Umbilical cord (tissue), 1 donor: ENCODE measurements around the gene EMID1. TPM values are rescaled to one million over a fixed set of nuclear protein-coding genes. Genes with fewer than 3 reads are reported as not detected.

Experiments used
- total RNA-seq: library from RNA; depleted of rRNA; stranded (reverse); fragments of >200 nt; gene quantifications from one replicate; pipeline ENCODE4 v1.2.3, GENCODE V29; 2014; ENCODE audit warnings: low replicate concordance; ENCODE audit not compliant: insufficient read depth

The EMID1 gene
- total RNA-seq, 1 donor from 2014 or later = 8.2 TPM

Other genes with a start within 250 kb of the EMID1 start
- not detected for gene C22orf31, start 144.1 kb upstream of the EMID1 start, total RNA-seq
- gene KREMEN1, start 132.9 kb upstream of the EMID1 start, total RNA-seq = 14.0 TPM
- 24.1 TPM for gene RHBDD3, start 62.1 kb downstream of the EMID1 start, total RNA-seq
- gene EWSR1, start 62.4 kb downstream of the EMID1 start, total RNA-seq = 125 TPM
- 1.7 TPM for gene GAS2L1, start 100.8 kb downstream of the EMID1 start, total RNA-seq
- not detected for gene RASL10A, start 109.8 kb downstream of the EMID1 start, total RNA-seq
- 30.8 TPM for gene AP1B1, start 182.7 kb downstream of the EMID1 start, total RNA-seq
- gene RFPL1, start 232.7 kb downstream of the EMID1 start, total RNA-seq = 1.4 TPM